Fibroblast of pulmonary artery (primary cell): ENCODE measurements around the gene AP5B1.
A peak's percentile ranks its signal among the peaks of the same experiment; 100 is the strongest.

ENCODE experiments used
- DNase-seq: peaks from one replicate; pipeline ENCODE4 v3.0.0-alpha.2; 2010; ENCODE audit warnings: low read depth
- H3K4me3 ChIP-seq: replicated peaks from 2 replicates; pipeline ENCODE4 v1.5.1; 2011; ENCODE audit warnings: low read depth, mild to moderate bottlenecking, control low read depth, low read length, moderate library complexity
- CTCF ChIP-seq: IDR thresholded peaks from 2 replicates; pipeline ENCODE4 v1.5.1; 2011; ENCODE audit warnings: mild to moderate bottlenecking, control low read depth, low read length, inconsistent platforms; ENCODE audit errors: missing control alignments

AP5B1 gene

DNA sequence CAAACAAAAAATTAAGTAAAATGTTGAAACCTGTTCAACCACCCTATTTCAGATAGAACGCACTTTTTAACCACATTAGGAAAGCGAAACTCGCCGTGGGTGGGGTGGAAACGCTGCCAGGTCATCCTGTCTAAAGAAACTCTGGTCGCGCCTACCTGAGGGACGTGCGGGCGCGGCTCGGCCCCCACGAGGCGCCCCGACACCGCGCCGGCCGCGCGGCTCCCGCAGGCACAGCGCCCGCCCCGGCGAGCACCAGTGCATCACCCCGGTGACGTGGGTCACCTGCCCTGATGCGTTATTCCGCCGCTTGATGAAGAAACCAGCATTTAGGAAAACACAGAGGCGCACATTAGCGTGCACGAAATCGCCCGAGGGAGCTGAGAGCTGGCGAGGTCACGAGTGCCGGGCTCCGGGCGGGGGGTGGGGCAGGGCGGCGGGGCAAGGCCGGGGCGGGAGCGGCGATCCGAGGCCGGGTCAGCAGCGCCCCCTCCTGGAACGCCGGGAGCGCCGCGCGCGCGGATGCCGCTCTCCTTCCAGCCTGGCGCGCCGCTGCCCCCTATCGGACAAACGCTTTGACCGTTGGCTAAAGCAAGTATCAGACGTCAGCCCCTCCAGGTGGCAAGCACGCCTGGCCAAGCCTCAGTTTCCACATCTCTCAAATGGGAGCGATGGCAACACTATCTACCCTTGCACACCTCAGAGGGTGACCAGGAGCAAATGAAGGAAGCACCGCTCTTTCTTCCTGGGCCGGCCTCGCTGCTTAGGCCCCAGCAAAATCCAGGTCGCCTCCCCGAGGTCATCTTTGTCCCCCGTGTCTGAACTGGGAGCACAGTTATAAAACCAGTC lies 37.3 kb upstream of the AP5B1 start:
- DNase-seq = peak; percentile 88
- peak; percentile 78 for TF ChIP-seq CTCF
- H3K4me3 ChIP-seq = peak overlapping the region; percentile 56

- DNase-seq = peak; percentile 12
- TF ChIP-seq CTCF = no peak
Observed at GRCh38 chr11:65817312-65817834, 36.6 kb upstream of the AP5B1 start.

GRCh38 chr11:65816696-65817095 lies 35.9 kb upstream of the AP5B1 start:
- no peak overlapping the region for H3K4me3 ChIP-seq
- DNase-seq = no peak
- TF ChIP-seq CTCF = no peak

More at GRCh38 chr11:65817312-65817834, 36.6 kb upstream of the AP5B1 start:
- H3K4me3 ChIP-seq = peak overlapping the region; percentile 56

DNA sequence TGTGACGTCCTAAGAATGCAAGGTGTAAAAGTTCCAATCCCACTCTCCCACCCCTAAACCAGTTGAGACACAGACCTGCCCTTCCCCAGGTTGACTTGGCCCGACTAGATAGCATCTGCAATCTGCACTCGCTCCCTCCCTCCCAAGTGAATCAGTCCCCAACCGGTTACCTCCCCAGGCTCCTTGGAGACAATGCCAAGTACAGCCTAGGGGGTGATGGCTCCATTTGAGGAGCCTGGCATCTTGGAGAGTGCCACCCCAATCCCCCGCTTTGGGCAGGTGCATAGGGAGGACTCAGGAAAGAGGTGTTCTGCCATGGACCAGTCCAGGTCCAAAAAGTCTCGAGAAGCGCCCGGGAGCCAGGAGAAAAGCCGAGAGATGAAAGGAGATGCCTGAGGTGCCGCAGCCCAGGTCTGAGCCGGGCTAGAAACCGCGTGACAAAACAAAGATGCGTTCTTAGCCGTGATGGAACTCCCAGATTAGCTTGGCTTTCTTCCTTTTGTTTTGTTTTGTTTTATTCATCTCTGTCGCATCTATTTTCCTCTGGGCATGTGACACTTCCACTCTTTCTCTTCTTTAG lies 34.3 kb upstream of the AP5B1 start:
- DNase-seq = no peak
- H3K4me3 ChIP-seq = no peak overlapping the region
- TF ChIP-seq CTCF = no peak

GRCh38 chr11:65814131-65814985 lies 33.6 kb upstream of the AP5B1 start:
- no peak overlapping the region for H3K4me3 ChIP-seq
- peak; percentile 15 for DNase-seq
- no peak for TF ChIP-seq CTCF

DNA sequence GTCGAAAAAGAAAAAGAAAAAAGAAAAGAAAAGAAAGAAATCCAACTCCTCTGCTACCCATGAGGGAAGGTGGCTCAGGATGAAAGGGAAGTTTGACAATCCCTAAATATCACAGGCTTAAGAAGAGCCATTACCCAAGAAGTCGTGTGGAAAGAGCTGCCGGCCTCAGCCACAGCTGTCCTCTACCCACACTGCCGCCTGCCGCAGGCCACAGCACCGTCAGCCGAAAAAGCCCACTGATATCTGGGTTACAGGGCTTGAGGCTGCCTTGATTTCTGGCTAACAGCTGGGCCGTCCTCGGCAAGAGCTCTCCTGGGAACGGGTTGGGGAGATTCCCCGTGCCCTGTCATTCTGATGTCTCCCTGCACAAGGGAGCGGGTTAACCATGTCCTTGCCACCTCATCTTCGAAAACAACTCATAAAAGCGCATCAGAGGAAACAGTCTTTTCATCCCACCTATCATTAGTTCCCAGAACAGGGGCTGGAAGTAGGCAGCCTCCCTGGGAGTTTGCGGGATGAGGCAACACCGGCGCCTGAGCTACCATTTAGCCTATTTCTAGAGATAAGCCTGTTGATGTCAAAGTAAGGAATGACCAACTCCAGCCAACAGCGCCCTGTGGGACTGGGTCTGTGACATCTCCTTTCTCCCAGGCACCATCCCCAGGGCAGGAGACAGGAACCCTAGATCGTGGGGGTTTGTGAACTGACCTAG lies 31.1 kb upstream of the AP5B1 start:
- no peak overlapping the region for H3K4me3 ChIP-seq
- no peak for TF ChIP-seq CTCF
- DNase-seq = peak; percentile 14
